H9 (cell line): ENCODE results near the gene TMPRSS11B. TPM values are rescaled to one million over a fixed set of nuclear protein-coding genes. Genes with fewer than 3 reads are reported as not detected.
"Not testable (repeated sequence)": the region's sequence is repeated elsewhere in the genome, so short reads cannot be mapped to it uniquely, and the experiment has no call there.

Experiments used
- DNase-seq: peaks from one replicate; pipeline ENCODE4 v3.0.0-alpha.2; 2017
- H2AFZ ChIP-seq: one replicate; pipeline ENCODE4 v1.6.1; 2013; ENCODE audit warnings: mild to moderate bottlenecking, low read length, control low read depth, moderate library complexity
- H2AK5ac ChIP-seq: 2 replicates; pipeline ENCODE4 v1.6.1; 2013; ENCODE audit warnings: low read length, control low read depth, mixed read lengths; ENCODE audit not compliant: insufficient read length
- H2BK120ac ChIP-seq: one replicate; pipeline ENCODE4 v1.6.1; 2013; ENCODE audit warnings: low read depth, mild to moderate bottlenecking, low read length, control low read depth, inconsistent platforms; ENCODE audit not compliant: poor library complexity, severe bottlenecking
- H2BK12ac ChIP-seq: 2 replicates; pipeline ENCODE4 v1.6.1; 2013; ENCODE audit warnings: low read length, control low read depth, mixed read lengths, low read depth; ENCODE audit not compliant: insufficient read length
- H2BK15ac ChIP-seq: 2 replicates; pipeline ENCODE4 v1.6.1; 2013; ENCODE audit warnings: low read depth, low read length, control low read depth
- H2BK20ac ChIP-seq: one replicate; pipeline ENCODE4 v1.6.1; 2013; ENCODE audit warnings: low read depth, mild to moderate bottlenecking, low read length, control low read depth, inconsistent platforms; ENCODE audit not compliant: poor library complexity, severe bottlenecking
- H2BK5ac ChIP-seq: 2 replicates; pipeline ENCODE4 v1.6.1; 2013; ENCODE audit warnings: low read length, control low read depth, mixed read lengths; ENCODE audit not compliant: insufficient read length
- H3K14ac ChIP-seq: 2 replicates; pipeline ENCODE4 v1.6.1; 2013; ENCODE audit warnings: low read length, control low read depth; ENCODE audit not compliant: insufficient read depth
- H3K18ac ChIP-seq: 2 replicates; pipeline ENCODE4 v1.6.1; 2013; ENCODE audit warnings: low read depth, mild to moderate bottlenecking, mixed read lengths, low read length, control low read depth; ENCODE audit not compliant: insufficient read length
- H3K23ac ChIP-seq: 2 replicates; pipeline ENCODE4 v1.6.1; 2013; ENCODE audit warnings: low read length, control low read depth, mixed read lengths, low read depth; ENCODE audit not compliant: insufficient read length
- H3K23me2 ChIP-seq: 2 replicates; pipeline ENCODE4 v1.6.1; 2013; ENCODE audit warnings: low read depth, mild to moderate bottlenecking, mixed read lengths, low read length, control low read depth; ENCODE audit not compliant: insufficient read length, poor library complexity, severe bottlenecking
- H3K27ac ChIP-seq: 2 replicates; pipeline ENCODE4 v1.5.1; 2013; ENCODE audit warnings: low read length, control low read depth, mixed read lengths, low read depth; ENCODE audit not compliant: insufficient read length
- H3K27me3 ChIP-seq: 2 replicates; pipeline ENCODE4 v1.6.1; 2013; ENCODE audit warnings: low read length, control low read depth, inconsistent platforms; ENCODE audit not compliant: insufficient read depth
- H3K4ac ChIP-seq: 2 replicates; pipeline ENCODE4 v1.6.1; 2013; ENCODE audit warnings: low read depth, mild to moderate bottlenecking, control low read depth, inconsistent platforms, low read length, moderate library complexity
- H3K4me1 ChIP-seq: 2 replicates; pipeline ENCODE4 v1.6.1; 2013; ENCODE audit warnings: low read length, control low read depth, inconsistent platforms; ENCODE audit not compliant: insufficient read depth
- H3K4me2 ChIP-seq: 2 replicates; pipeline ENCODE4 v1.6.1; 2013; ENCODE audit warnings: low read length, control low read depth, mixed read lengths; ENCODE audit not compliant: insufficient read length, insufficient read depth
- H3K56ac ChIP-seq: 2 replicates; pipeline ENCODE4 v1.6.1; 2013; ENCODE audit warnings: low read depth, mild to moderate bottlenecking, mixed read lengths, low read length, control low read depth; ENCODE audit not compliant: insufficient read length
- H3K79me1 ChIP-seq: 2 replicates; pipeline ENCODE4 v1.6.1; 2013; ENCODE audit warnings: low read depth, mild to moderate bottlenecking, moderate library complexity, low read length, control low read depth, inconsistent platforms; ENCODE audit not compliant: insufficient read depth, poor library complexity, severe bottlenecking
- H3K79me2 ChIP-seq: 2 replicates; pipeline ENCODE4 v1.6.1; 2013; ENCODE audit warnings: low read length, control low read depth, inconsistent platforms; ENCODE audit not compliant: insufficient read depth
- H3K9ac ChIP-seq: 2 replicates; pipeline ENCODE4 v1.6.1; 2013; ENCODE audit warnings: low read length, control low read depth, mixed read lengths; ENCODE audit not compliant: insufficient read length; ENCODE audit errors: extremely low read depth
- H3K9me3 ChIP-seq: one replicate; pipeline ENCODE4 v1.6.1; 2013; ENCODE audit warnings: low read depth, low read length, inconsistent platforms; ENCODE audit not compliant: control insufficient read depth
- H3T11ph ChIP-seq: one replicate; pipeline ENCODE4 v1.6.1; 2013; ENCODE audit warnings: mild to moderate bottlenecking, low read length, control low read depth, inconsistent platforms
- H4K20me1 ChIP-seq: one replicate; pipeline ENCODE4 v1.6.1; 2013; ENCODE audit not compliant: control insufficient read depth, insufficient read length, insufficient read depth
- H4K5ac ChIP-seq: 2 replicates; pipeline ENCODE4 v1.6.1; 2013; ENCODE audit warnings: low read depth, mild to moderate bottlenecking, mixed read lengths, low read length, control low read depth; ENCODE audit not compliant: insufficient read length
- H4K8ac ChIP-seq: replicated peaks from 2 replicates; pipeline ENCODE4 v1.6.1; 2013; ENCODE audit warnings: low read length, control low read depth, mixed read lengths, low read depth; ENCODE audit not compliant: insufficient read length
- H4K91ac ChIP-seq: 2 replicates; pipeline ENCODE4 v1.6.1; 2013; ENCODE audit warnings: low read depth, mild to moderate bottlenecking, moderate library complexity, mixed read lengths, low read length, control low read depth; ENCODE audit not compliant: insufficient read length
- H3K27ac Mint-ChIP-seq, 3 experiments: 2 replicates in 2 of 3; 3 replicates in 1 of 3; pipeline ENCODE4 v1.8.0; 2020 to 2021; ENCODE audit warnings: mixed read lengths in 3 of 3, mild to moderate bottlenecking in 1 of 3, moderate library complexity in 1 of 3
- H3K27me3 Mint-ChIP-seq: 2 replicates; pipeline ENCODE4 v1.8.0; 2021; ENCODE audit warnings: low read depth, mild to moderate bottlenecking, moderate library complexity, mixed read lengths
- H3K36me3 Mint-ChIP-seq, 3 experiments: 2 replicates in 2 of 3; 3 replicates in 1 of 3; pipeline ENCODE4 v1.8.0; 2020 to 2021; ENCODE audit warnings: low read depth in 3 of 3, mixed read lengths in 3 of 3; ENCODE audit not compliant: insufficient read depth in 1 of 3
- H3K4me1 Mint-ChIP-seq, 2 experiments: 2 replicates each; pipeline ENCODE4 v1.8.0; 2020; ENCODE audit warnings: mixed read lengths in 2 of 2
- H3K4me3 Mint-ChIP-seq, 2 experiments: 2 replicates in 1 of 2; 3 replicates in 1 of 2; pipeline ENCODE4 v1.8.0; 2020 to 2021; ENCODE audit warnings: mild to moderate bottlenecking in 2 of 2, mixed read lengths in 2 of 2, moderate library complexity in 1 of 2
- H3K9me3 Mint-ChIP-seq, 2 experiments: 2 replicates in 1 of 2; 3 replicates in 1 of 2; pipeline ENCODE4 v1.8.0; 2020; ENCODE audit warnings: mild to moderate bottlenecking in 2 of 2, mixed read lengths in 2 of 2, moderate library complexity in 1 of 2
- CTCF ChIP-seq: fragments of 200-600 bp; sonication (generic); conservative IDR thresholded peaks from 3 replicates; pipeline ENCODE4 v1.8.0; 2021; ENCODE audit warnings: antibody characterized with exemption, mild to moderate bottlenecking
- WGBS: extraction: QIAGEN DNeasy Blood & Tissue Kit; methylation state at CpG from one replicate; pipeline ENCODE4 v1.1.7; 2013; ENCODE audit warnings: missing lambda C conversion rate, low lambda C conversion rate, mixed read lengths; ENCODE audit not compliant: insufficient read length; ENCODE audit errors: extremely low coverage; 5-methylcytosine and 5-hydroxymethylcytosine counted together
- total RNA-seq: library from RNA; stranded (reverse); gene quantifications from 2 replicates; pipeline ENCODE4 v1.2.1, GENCODE V29; 2021

Gene TMPRSS11B
- total RNA-seq, 1 experiment from 2014 or later: not detected

- Histone ChIP-seq H3K56ac (no peak overlapping the region), H3K14ac (no peak overlapping the region), H3K79me1 (no peaks in the 10 kb centered on the region), H2BK120ac (no peak overlapping the region), H3K9ac (no peak overlapping the region), H4K91ac (no peak overlapping the region), H3K27me3 (no peaks in the 10 kb centered on the region), H2BK20ac (no peak overlapping the region), H3K79me2 (no peaks in the 10 kb centered on the region), H3K4me1 (no peaks in the 10 kb centered on the region), H2BK15ac (no peak overlapping the region), H4K5ac (no peak overlapping the region), H3K9me3 (no peaks in the 10 kb centered on the region), H2BK5ac (no peak overlapping the region), H3K23ac (no peak overlapping the region), H3T11ph (no peak overlapping the region), H2AFZ (no peak overlapping the region), H3K4ac (no peak overlapping the region), H4K8ac (no peak overlapping the region), H3K23me2 (no peaks in the 10 kb centered on the region), H3K18ac (no peak overlapping the region), H4K20me1 (no peaks in the 10 kb centered on the region), H3K4me2 (no peak overlapping the region), H2BK12ac (no peak overlapping the region), H2AK5ac (no peak overlapping the region), H3K27ac (no peak overlapping the region)
- Mint-ChIP-seq H3K36me3 (peaks cover 8 to 39% (median 17%) of the 10 kb centered on the region in 3 experiments), H3K27me3 (no peaks in the 10 kb centered on the region), H3K4me3 (no peak overlapping the region), H3K4me1 (no peaks in the 10 kb centered on the region), H3K9me3 (peaks cover 28 to 31% of the 10 kb centered on the region in 2 experiments), H3K27ac (no peak overlapping the region)
- no CpG with 5 or more reads among the region's 1 CpG for WGBS
- DNase-seq: no peak
- no peak for TF ChIP-seq CTCF
Measured at GRCh38 chr4:68209003-68209402, 36.5 kb downstream of the TMPRSS11B start.

- not testable (repeated sequence) for H4K91ac ChIP-seq, H3K79me1 ChIP-seq, H2BK20ac ChIP-seq, H3K27ac Mint-ChIP-seq, H3K4ac ChIP-seq, H3T11ph ChIP-seq, H3K27ac ChIP-seq, H3K79me2 ChIP-seq, H3K9ac ChIP-seq, H4K8ac ChIP-seq, H2AFZ ChIP-seq, H3K4me2 ChIP-seq, H2AK5ac ChIP-seq, H3K23me2 ChIP-seq, H2BK12ac ChIP-seq, DNase-seq, H2BK120ac ChIP-seq, H2BK15ac ChIP-seq, H3K4me1 Mint-ChIP-seq, H2BK5ac ChIP-seq, H3K23ac ChIP-seq, H3K27me3 ChIP-seq, H3K27me3 Mint-ChIP-seq, H3K9me3 ChIP-seq, H3K4me1 ChIP-seq, H3K14ac ChIP-seq, H3K4me3 Mint-ChIP-seq, H4K20me1 ChIP-seq, H4K5ac ChIP-seq, H3K18ac ChIP-seq, H3K56ac ChIP-seq
- peaks cover 6 to 20% (median 8%) of the 10 kb centered on the region in 3 experiments for H3K36me3 Mint-ChIP-seq
- peaks cover 19 to 26% of the 10 kb centered on the region in 2 experiments for H3K9me3 Mint-ChIP-seq
- WGBS: no CpG with 5 or more reads among the region's 5 CpGs
Measured at GRCh38 chr4:68194305-68194704, 51.2 kb downstream of the TMPRSS11B start.
